GM23338 (cell line): ENCODE data around the gene PMIS2. TPM values are rescaled to one million over a fixed set of nuclear protein-coding genes. Genes with fewer than 3 reads are reported as not detected.

Experiments
- ATAC-seq: fragments of 200-7000 bp; cut with Tn5 transposase; 3 replicates; pipeline ENCODE4 v1.9.1; 2020
- DNase-seq: peaks from one replicate; pipeline ENCODE4 v3.0.0-alpha.2; 2015; ENCODE audit warnings: low spot score
- H2AFZ ChIP-seq: fragments of 200-600 bp; sonication (generic); 2 replicates; pipeline ENCODE4 v1.8.0; 2016; ENCODE audit warnings: antibody characterized with exemption, mild to moderate bottlenecking, moderate library complexity
- H3F3A ChIP-seq: fragments of 200-600 bp; sonication (generic); replicated peaks from 2 replicates; pipeline ENCODE4 v1.8.0; 2017; ENCODE audit warnings: antibody characterized with exemption, mixed run types, low read depth
- H3K27ac ChIP-seq: fragments of 200-600 bp; sonication (generic); 2 replicates; pipeline ENCODE4 v1.6.1; 2016; ENCODE audit warnings: low read depth
- H3K27me3 ChIP-seq: fragments of 200-600 bp; sonication (generic); 2 replicates; pipeline ENCODE4 v1.8.0; 2016; ENCODE audit warnings: mild to moderate bottlenecking, mixed run types, moderate library complexity; ENCODE audit not compliant: insufficient read depth
- H3K36me3 ChIP-seq: fragments of 200-600 bp; sonication (generic); 2 replicates; pipeline ENCODE4 v1.8.0; 2016; ENCODE audit warnings: mild to moderate bottlenecking; ENCODE audit not compliant: insufficient read depth
- H3K4me1 ChIP-seq: fragments of 200-600 bp; sonication (generic); 2 replicates; pipeline ENCODE4 v1.8.0; 2016; ENCODE audit warnings: mild to moderate bottlenecking, moderate library complexity; ENCODE audit not compliant: insufficient read depth
- H3K4me2 ChIP-seq: fragments of 200-600 bp; sonication (generic); 2 replicates; pipeline ENCODE4 v1.7.1; 2017; ENCODE audit warnings: mixed run types
- H3K4me3 ChIP-seq: fragments of 200-600 bp; sonication (generic); 2 replicates; pipeline ENCODE4 v1.6.1; 2016; ENCODE audit warnings: mixed run types
- H3K79me2 ChIP-seq: fragments of 200-600 bp; sonication (generic); replicated peaks from 2 replicates; pipeline ENCODE4 v1.8.0; 2017; ENCODE audit warnings: mild to moderate bottlenecking; ENCODE audit not compliant: insufficient read depth
- H3K9me2 ChIP-seq: fragments of 200-600 bp; sonication (generic); 2 replicates; pipeline ENCODE4 v1.8.0; 2017; ENCODE audit not compliant: insufficient read depth
- H4K20me1 ChIP-seq: fragments of 200-600 bp; sonication (generic); replicated peaks from 2 replicates; pipeline ENCODE4 v1.8.0; 2017; ENCODE audit warnings: mild to moderate bottlenecking; ENCODE audit not compliant: insufficient read depth
- H3K27ac Mint-ChIP-seq: 2 replicates; pipeline ENCODE4 v1.8.0; 2020; ENCODE audit warnings: inconsistent platforms, mild to moderate bottlenecking, moderate library complexity, mixed read lengths
- H3K27me3 Mint-ChIP-seq: 3 replicates; pipeline ENCODE4 v1.8.0; 2022; ENCODE audit warnings: low read depth, mild to moderate bottlenecking, moderate library complexity, mixed read lengths, inconsistent platforms; ENCODE audit not compliant: insufficient read depth, poor library complexity
- H3K36me3 Mint-ChIP-seq: 3 replicates; pipeline ENCODE4 v1.8.0; 2021; ENCODE audit warnings: low read depth, mild to moderate bottlenecking, inconsistent platforms, moderate library complexity, mixed read lengths
- H3K4me1 Mint-ChIP-seq: 3 replicates; pipeline ENCODE4 v1.8.0; 2020; ENCODE audit warnings: mild to moderate bottlenecking, inconsistent platforms, mixed read lengths
- H3K4me3 Mint-ChIP-seq: 3 replicates; pipeline ENCODE4 v1.8.0; 2021; ENCODE audit warnings: moderate library complexity, mild to moderate bottlenecking, inconsistent platforms, mixed read lengths
- H3K9me3 Mint-ChIP-seq: 3 replicates; pipeline ENCODE4 v1.8.0; 2020; ENCODE audit warnings: moderate library complexity, mild to moderate bottlenecking, inconsistent platforms, mixed read lengths
- CTCF ChIP-seq, 2 experiments: fragments of 200-600 bp in 1 of 2; sonication (generic) in 1 of 2; conservative IDR thresholded peaks; 2 replicates each; pipeline versions ENCODE4 v1.5.1 to v1.6.1; 2016 to 2017; ENCODE audit warnings: antibody characterized with exemption in 2 of 2, low read depth in 2 of 2, mild to moderate bottlenecking in 2 of 2, moderate library complexity in 1 of 2
- EZH2 ChIP-seq: fragments of 200-600 bp; sonication (generic); IDR thresholded peaks from one replicate; pipeline ENCODE4 v1.8.0; 2017; ENCODE audit warnings: antibody characterized with exemption, mild to moderate bottlenecking, low read depth; ENCODE audit not compliant: unreplicated experiment
- EZH2phosphoT487 ChIP-seq: fragments of 200-600 bp; sonication (generic); IDR thresholded peaks from one replicate; pipeline ENCODE4 v1.8.1; 2018; ENCODE audit warnings: antibody characterized with exemption; ENCODE audit not compliant: unreplicated experiment
- JUNB ChIP-seq: IDR thresholded peaks from one replicate; pipeline ENCODE4 v1.6.1; 2016; ENCODE audit warnings: antibody characterized with exemption; ENCODE audit not compliant: unreplicated experiment
- NANOG ChIP-seq: IDR thresholded peaks from 2 replicates; pipeline ENCODE4 v1.6.1; 2016; ENCODE audit warnings: antibody characterized with exemption, borderline replicate concordance
- POLR2AphosphoS5 ChIP-seq: IDR thresholded peaks from 2 replicates; pipeline ENCODE4 v1.6.1; 2016; ENCODE audit warnings: antibody characterized with exemption, low read depth
- STAT1 ChIP-seq: IDR thresholded peaks from one replicate; pipeline ENCODE4 v1.6.1; 2016; ENCODE audit warnings: antibody characterized with exemption; ENCODE audit not compliant: unreplicated experiment
- ZNF114 ChIP-seq: fragments of 250-450 bp; sonication (Bioruptor Pico); IDR thresholded peaks from 2 replicates; pipeline ENCODE4 v1.5.0; 2020; ENCODE audit warnings: mild to moderate bottlenecking, moderate library complexity
- ZNF331 ChIP-seq: fragments of 250-450 bp; sonication (Bioruptor Pico); IDR thresholded peaks from 2 replicates; pipeline ENCODE4 v1.5.0; 2020; ENCODE audit warnings: low read depth, mild to moderate bottlenecking, moderate library complexity
- ZNF462 ChIP-seq: fragments of 250-450 bp; sonication (Bioruptor Pico); IDR thresholded peaks from 2 replicates; pipeline ENCODE4 v1.5.0; 2020; ENCODE audit warnings: mild to moderate bottlenecking, moderate library complexity
- polyA plus RNA-seq: library from polyadenylated mRNA; unstranded; fragments of >200 nt; fragmentation: Nextera tagmentation; extraction: Ambion mirVana; gene quantifications from 2 replicates; pipeline ENCODE4 v1.2.1, GENCODE V29; 2016
- total RNA-seq: library from RNA; depleted of rRNA; stranded (reverse); fragments of >200 nt; shearing (Covaris generic); gene quantifications from 2 replicates; pipeline ENCODE4 v1.2.3, GENCODE V29; 2014
- TF ChIP-seq, protein P1 (sequence below): IDR thresholded peaks from 2 replicates; pipeline ENCODE4 v1.6.1; 2016; ENCODE audit warnings: antibody characterized with exemption

The PMIS2 gene
- total and polyA plus RNA-seq, 2 experiments from 2014 or later = not detected

- no peak overlapping the region for H3K4me3 Mint-ChIP-seq
- Histone ChIP-seq H2AFZ (no peak overlapping the region), H3K27ac (no peak overlapping the region), H3K4me2 (no peak overlapping the region), H3K4me1 (no peaks in the 10 kb centered on the region), H3K79me2 (no peaks in the 10 kb centered on the region), H3K9me2 (no peaks in the 10 kb centered on the region), H3F3A (no peaks in the 10 kb centered on the region), H3K27me3 (no peaks in the 10 kb centered on the region), H3K4me3 (no peak overlapping the region), H3K36me3 (peaks cover 3% of the 10 kb centered on the region; the same call in 1 of the 2 replicates), H4K20me1 (no peaks in the 10 kb centered on the region)
- DNase-seq = no peak
- H3K9me3 Mint-ChIP-seq = peaks cover 18% of the 10 kb centered on the region
- TF ChIP-seq NANOG = no peak
- ATAC-seq = no peak
- peaks cover 12% of the 10 kb centered on the region for H3K36me3 Mint-ChIP-seq
- H3K4me1 Mint-ChIP-seq = peaks cover 12% of the 10 kb centered on the region; the same call in 2 of the 3 replicates
- no peaks in the 10 kb centered on the region for H3K27me3 Mint-ChIP-seq
- no peak overlapping the region for H3K27ac Mint-ChIP-seq
These were observed 14.5 kb upstream of the PMIS2 start for GRCh38 chr19:35571406-35571965.

DNA sequence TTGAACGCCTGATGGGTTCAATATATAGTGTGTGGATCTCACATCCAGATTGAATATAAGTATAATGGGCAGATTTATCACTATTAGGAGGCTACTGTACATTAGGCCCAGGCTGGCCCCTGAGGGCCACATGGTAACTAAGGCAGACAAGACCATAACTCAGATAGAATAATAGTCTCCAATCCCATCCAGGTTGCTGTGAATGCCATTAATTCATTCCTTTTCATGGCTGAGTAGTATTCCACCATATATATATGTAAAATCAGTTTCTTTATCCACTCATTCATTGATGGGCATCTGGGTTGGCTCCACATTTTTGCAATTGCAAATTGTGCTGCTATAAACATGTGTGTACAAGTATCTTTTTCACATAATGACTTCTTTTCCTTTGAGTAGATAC, 8.1 kb upstream of the PMIS2 start:
- H3K9me2 ChIP-seq = no peaks in the 10 kb centered on the region
- no peak for DNase-seq
- H3K36me3 Mint-ChIP-seq = peaks cover 26% of the 10 kb centered on the region
- no peaks in the 10 kb centered on the region for H4K20me1 ChIP-seq
- no peaks in the 10 kb centered on the region for H3K27me3 ChIP-seq
- no peaks in the 10 kb centered on the region for H3K4me1 ChIP-seq
- no peak overlapping the region for H3K27ac ChIP-seq
- ATAC-seq = no peak
- no peaks in the 10 kb centered on the region for H3F3A ChIP-seq
- peaks cover 47% of the 10 kb centered on the region for H3K9me3 Mint-ChIP-seq
- H3K4me3 Mint-ChIP-seq = no peak overlapping the region
- no peak overlapping the region for H2AFZ ChIP-seq
- peaks cover 5% of the 10 kb centered on the region; the same call in 1 of the 2 replicates for H3K36me3 ChIP-seq
- H3K79me2 ChIP-seq = no peaks in the 10 kb centered on the region
- no peak overlapping the region for H3K27ac Mint-ChIP-seq
- no peaks in the 10 kb centered on the region for H3K4me1 Mint-ChIP-seq
- no peak overlapping the region for H3K4me3 ChIP-seq
- H3K4me2 ChIP-seq = no peak overlapping the region
- peaks cover 8% of the 10 kb centered on the region for H3K27me3 Mint-ChIP-seq
- TF ChIP-seq JUNB (no peak), EZH2phosphoT487 (no peak), POLR2AphosphoS5 (no peak), EZH2 (no peak), CTCF (conservative IDR thresholded peaks at IDR 0.05; ENCODE audit: low read depth in 2 of 2) (no peak), NANOG (no peak), STAT1 (no peak), ZNF462 (CRISPR knock-in tag) (no peak), ZNF114 (no peak), ZNF331 (no peak)
- TF ChIP-seq, protein P1, sequence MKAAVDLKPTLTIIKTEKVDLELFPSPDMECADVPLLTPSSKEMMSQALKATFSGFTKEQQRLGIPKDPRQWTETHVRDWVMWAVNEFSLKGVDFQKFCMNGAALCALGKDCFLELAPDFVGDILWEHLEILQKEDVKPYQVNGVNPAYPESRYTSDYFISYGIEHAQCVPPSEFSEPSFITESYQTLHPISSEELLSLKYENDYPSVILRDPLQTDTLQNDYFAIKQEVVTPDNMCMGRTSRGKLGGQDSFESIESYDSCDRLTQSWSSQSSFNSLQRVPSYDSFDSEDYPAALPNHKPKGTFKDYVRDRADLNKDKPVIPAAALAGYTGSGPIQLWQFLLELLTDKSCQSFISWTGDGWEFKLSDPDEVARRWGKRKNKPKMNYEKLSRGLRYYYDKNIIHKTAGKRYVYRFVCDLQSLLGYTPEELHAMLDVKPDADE = no peak
